ENCODE results near the gene ASTN1. TPM values are rescaled to one million over a fixed set of nuclear protein-coding genes. Genes with fewer than 3 reads are reported as not detected.

Gene ASTN1
- 7.7 TPM for total RNA-seq (ENCODE audit: unreplicated experiment)
- long read RNA-seq, partial matches to known transcripts: 0 of 1 reads
- long read RNA-seq, other reads (novel, unspliced or antisense): 1 of 1 reads

DNA sequence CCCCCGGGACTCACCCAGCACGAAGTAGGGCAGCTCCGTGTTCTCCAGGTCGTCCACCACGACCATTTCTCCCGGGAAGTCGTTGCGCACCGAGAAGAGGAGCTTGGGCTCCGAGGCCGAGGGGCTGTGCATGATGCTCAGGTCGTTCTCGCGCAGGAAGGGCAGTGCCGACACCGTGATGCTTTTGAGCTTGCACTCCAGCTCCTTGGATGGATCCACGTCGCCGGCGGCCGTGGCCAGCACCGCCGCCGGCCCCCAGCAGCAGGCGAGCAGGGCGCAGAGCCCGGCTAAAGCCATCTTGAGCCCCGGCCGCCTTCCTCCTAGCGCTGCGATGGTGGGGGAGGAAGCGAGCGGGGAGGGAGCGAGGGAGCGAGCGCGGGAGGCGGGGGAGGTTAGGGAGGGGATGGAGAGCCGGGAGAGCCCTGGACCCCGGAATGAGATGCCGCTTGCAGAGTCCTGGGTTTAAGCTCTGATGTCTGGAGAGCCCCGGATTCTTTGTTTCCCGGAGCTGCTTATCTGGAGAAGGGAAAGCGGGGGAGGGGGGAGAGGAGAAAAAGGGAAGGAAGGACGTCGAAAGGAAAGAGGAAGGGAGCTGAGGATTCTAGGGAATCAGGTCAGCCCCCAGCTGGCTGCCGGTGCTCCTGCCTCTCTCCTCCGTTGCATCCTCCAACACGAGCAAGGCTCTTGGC lies at the start of gene ASTN1:
ASTN1 (minus strand) TSS at position 333 of the 689 bp plus-strand sequence; CDS start at position 297, 36 bp downstream.
- TF ChIP-seq, protein P1, sequence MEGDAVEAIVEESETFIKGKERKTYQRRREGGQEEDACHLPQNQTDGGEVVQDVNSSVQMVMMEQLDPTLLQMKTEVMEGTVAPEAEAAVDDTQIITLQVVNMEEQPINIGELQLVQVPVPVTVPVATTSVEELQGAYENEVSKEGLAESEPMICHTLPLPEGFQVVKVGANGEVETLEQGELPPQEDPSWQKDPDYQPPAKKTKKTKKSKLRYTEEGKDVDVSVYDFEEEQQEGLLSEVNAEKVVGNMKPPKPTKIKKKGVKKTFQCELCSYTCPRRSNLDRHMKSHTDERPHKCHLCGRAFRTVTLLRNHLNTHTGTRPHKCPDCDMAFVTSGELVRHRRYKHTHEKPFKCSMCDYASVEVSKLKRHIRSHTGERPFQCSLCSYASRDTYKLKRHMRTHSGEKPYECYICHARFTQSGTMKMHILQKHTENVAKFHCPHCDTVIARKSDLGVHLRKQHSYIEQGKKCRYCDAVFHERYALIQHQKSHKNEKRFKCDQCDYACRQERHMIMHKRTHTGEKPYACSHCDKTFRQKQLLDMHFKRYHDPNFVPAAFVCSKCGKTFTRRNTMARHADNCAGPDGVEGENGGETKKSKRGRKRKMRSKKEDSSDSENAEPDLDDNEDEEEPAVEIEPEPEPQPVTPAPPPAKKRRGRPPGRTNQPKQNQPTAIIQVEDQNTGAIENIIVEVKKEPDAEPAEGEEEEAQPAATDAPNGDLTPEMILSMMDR (IDR thresholded peaks at IDR 0.05; ENCODE audit: partially characterized antibody, unreplicated experiment): no peak
- peaks cover 9% of the 10 kb centered on the region for H3K27me3 Mint-ChIP-seq (ENCODE audit: unreplicated experiment)
- no peaks in the 10 kb centered on the region for H3K9me3 Mint-ChIP-seq (ENCODE audit: unreplicated experiment)
- no peaks in the 10 kb centered on the region for H3K4me1 Mint-ChIP-seq (ENCODE audit: low read depth, unreplicated experiment)
- H3K36me3 Mint-ChIP-seq (ENCODE audit: unreplicated experiment): peaks cover 5% of the 10 kb centered on the region
- H3K4me3 Mint-ChIP-seq (ENCODE audit: unreplicated experiment): peak within 1 kb of the TSS; percentile 95
- H3K27ac Mint-ChIP-seq (ENCODE audit: unreplicated experiment): peak within 1 kb of the TSS; percentile 49
- DNase-seq: peak; percentile 71

DNA sequence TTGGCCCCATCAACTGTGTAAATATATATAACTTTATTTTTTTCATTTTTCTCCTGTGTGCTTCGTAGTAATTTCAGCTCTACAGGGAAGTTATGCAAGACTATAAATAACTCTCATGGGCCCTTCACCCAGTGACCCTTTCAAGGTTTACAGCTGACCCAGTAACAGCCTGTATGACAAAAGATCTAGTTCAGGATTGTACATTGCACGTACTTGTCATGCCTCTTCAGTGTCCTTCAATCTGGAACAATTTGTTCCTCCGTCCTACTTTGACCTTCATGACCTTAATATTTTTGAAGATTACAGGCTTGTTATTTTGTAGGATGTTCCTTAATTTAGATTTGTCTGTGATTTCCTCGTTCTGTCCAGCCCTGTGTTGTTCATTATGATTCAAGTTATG lies 46.7 kb upstream of the ASTN1 start:
- no peak for DNase-seq
- no peak overlapping the region for H3K4me3 Mint-ChIP-seq (ENCODE audit: unreplicated experiment)

DNA sequence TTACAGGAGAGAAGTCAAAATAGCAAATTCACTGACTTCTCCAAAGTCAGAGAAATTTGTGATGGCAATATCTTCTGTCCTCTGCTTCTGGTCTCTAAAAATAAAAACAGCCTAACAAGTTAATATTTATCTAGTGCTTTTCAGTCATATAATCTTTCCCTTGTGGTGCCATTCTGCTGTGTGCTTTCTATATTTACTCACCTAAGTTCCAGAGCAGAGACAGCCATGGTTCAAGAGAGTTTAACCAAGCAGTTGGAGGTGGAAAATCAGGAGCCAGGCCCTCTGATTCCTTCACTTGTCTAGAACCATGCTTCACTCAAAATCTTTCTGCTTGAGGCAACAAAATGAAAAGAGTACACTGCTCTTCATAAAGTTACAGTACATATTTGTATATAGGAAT lies 45.6 kb upstream of the ASTN1 start:
- no peaks in the 10 kb centered on the region for H3K27me3 Mint-ChIP-seq (ENCODE audit: unreplicated experiment)
- H3K4me1 Mint-ChIP-seq (ENCODE audit: low read depth, unreplicated experiment): peaks cover 8% of the 10 kb centered on the region
- no peaks in the 10 kb centered on the region for H3K36me3 Mint-ChIP-seq (ENCODE audit: unreplicated experiment)
- DNase-seq: no peak
- no peak overlapping the region for H3K4me3 Mint-ChIP-seq (ENCODE audit: unreplicated experiment)
- TF ChIP-seq, protein P1 (IDR thresholded peaks at IDR 0.05; ENCODE audit: partially characterized antibody, unreplicated experiment): no peak
- no peak overlapping the region for H3K27ac Mint-ChIP-seq (ENCODE audit: unreplicated experiment)
- no peaks in the 10 kb centered on the region for H3K9me3 Mint-ChIP-seq (ENCODE audit: unreplicated experiment)

More for the DNA sequence above, 46.7 kb upstream of the ASTN1 start:
- Mint-ChIP-seq H3K27ac (ENCODE audit: unreplicated experiment) (no peak overlapping the region), H3K9me3 (ENCODE audit: unreplicated experiment) (no peaks in the 10 kb centered on the region), H3K36me3 (ENCODE audit: unreplicated experiment) (no peaks in the 10 kb centered on the region), H3K27me3 (ENCODE audit: unreplicated experiment) (no peaks in the 10 kb centered on the region), H3K4me1 (ENCODE audit: low read depth, unreplicated experiment) (peaks cover 8% of the 10 kb centered on the region)
- TF ChIP-seq, protein P1 (IDR thresholded peaks at IDR 0.05; ENCODE audit: partially characterized antibody, unreplicated experiment): no peak

DNA sequence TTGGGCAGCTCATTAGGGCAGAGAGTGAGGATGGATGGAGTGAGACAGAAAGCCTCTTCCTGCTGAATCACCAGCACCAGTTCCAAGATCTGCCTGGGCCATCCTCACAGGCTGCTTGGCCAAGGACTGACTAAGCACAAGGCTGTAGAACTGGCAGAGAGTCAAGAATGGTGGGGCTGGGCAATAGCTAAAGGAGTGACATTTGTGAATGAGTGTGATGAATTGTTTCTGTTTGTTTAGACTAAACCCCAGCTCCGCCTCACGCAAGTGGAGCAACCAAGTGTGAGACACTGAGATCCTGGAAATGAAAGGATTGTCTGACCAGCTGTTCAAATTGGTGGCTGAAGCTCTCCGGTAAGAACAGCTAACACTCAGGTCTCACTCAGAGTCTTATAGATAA lies 44.8 kb upstream of the ASTN1 start:
- no peak overlapping the region for H3K4me3 Mint-ChIP-seq (ENCODE audit: unreplicated experiment)
- no peak for DNase-seq
- H3K36me3 Mint-ChIP-seq (ENCODE audit: unreplicated experiment): no peaks in the 10 kb centered on the region
- H3K4me1 Mint-ChIP-seq (ENCODE audit: low read depth, unreplicated experiment): peaks cover 8% of the 10 kb centered on the region
- no peaks in the 10 kb centered on the region for H3K27me3 Mint-ChIP-seq (ENCODE audit: unreplicated experiment)
- H3K9me3 Mint-ChIP-seq (ENCODE audit: unreplicated experiment): no peaks in the 10 kb centered on the region
- TF ChIP-seq, protein P1 (IDR thresholded peaks at IDR 0.05; ENCODE audit: partially characterized antibody, unreplicated experiment): no peak
- no peak overlapping the region for H3K27ac Mint-ChIP-seq (ENCODE audit: unreplicated experiment)

DNA sequence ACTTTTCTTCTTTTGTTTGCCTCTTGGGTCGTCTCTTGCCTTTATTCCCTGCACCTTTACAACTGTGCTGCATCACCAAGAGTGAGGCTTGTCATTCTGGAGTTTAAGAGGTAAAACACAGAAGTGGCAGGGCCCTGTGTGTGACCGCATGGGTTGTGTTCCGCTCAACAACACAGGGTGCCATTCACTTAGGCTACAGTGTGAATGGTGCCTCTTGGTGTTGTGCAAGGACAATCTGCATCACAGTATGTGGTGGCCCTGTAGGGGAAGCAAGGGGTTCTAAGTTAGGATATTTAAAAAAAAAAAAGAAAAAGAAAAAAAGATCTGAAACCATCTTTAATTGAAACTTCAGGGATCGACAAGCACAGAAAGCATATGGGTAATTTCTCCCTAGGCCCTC lies 44.4 kb upstream of the ASTN1 start:
- Mint-ChIP-seq H3K27ac (ENCODE audit: unreplicated experiment) (no peak overlapping the region), H3K36me3 (ENCODE audit: unreplicated experiment) (no peaks in the 10 kb centered on the region), H3K4me3 (ENCODE audit: unreplicated experiment) (no peak overlapping the region), H3K9me3 (ENCODE audit: unreplicated experiment) (no peaks in the 10 kb centered on the region), H3K4me1 (ENCODE audit: low read depth, unreplicated experiment) (peaks cover 8% of the 10 kb centered on the region), H3K27me3 (ENCODE audit: unreplicated experiment) (no peaks in the 10 kb centered on the region)
- DNase-seq: no peak
- TF ChIP-seq, protein P1 (IDR thresholded peaks at IDR 0.05; ENCODE audit: partially characterized antibody, unreplicated experiment): no peak

All from glutamatergic neuron (in vitro differentiated cells).